Measurements from ENCODE around the gene DTYMK. TPM values are rescaled to one million over a fixed set of nuclear protein-coding genes. Genes with fewer than 3 reads are reported as not detected.

DTYMK gene
- total RNA-seq, 6 experiments from 2014 or later: 9.9 to 21.5 (median 10.4) TPM

DNA sequence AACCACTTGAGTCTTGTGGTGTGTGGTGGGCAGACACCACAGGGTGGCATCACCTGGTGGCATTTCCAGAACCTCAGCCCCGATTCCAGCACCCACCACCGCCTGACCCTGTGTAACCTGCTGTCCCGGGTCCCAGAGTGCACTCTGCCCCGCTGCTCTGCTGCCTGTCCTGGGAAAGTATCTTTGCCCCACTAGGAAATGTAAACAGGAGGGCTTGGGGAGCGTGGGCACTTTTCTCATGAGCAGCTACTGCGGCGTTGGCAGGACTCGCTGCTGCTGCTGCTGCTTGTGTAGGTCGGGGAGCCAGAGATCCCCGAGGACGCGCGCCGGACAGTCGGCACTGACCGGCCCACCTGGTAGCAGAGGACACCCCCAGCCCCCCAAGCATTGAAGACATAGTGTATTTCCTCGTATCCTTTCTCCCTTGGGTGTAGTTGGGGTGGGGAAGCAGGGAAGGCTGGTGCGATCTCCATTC lies 13.4 kb downstream of the DTYMK start:
- intact Hi-C loops (cut with DNase I): no loop called here
- peaks cover 0 to 26% (median 5%) of the 10 kb centered on the region in 4 donors for H3K36me3 ChIP-seq
- peak; percentile 46 to 80 (median 60) for ATAC-seq
- H3K27me3 ChIP-seq: no peaks in the 10 kb centered on the region
- TF ChIP-seq, protein P1, sequence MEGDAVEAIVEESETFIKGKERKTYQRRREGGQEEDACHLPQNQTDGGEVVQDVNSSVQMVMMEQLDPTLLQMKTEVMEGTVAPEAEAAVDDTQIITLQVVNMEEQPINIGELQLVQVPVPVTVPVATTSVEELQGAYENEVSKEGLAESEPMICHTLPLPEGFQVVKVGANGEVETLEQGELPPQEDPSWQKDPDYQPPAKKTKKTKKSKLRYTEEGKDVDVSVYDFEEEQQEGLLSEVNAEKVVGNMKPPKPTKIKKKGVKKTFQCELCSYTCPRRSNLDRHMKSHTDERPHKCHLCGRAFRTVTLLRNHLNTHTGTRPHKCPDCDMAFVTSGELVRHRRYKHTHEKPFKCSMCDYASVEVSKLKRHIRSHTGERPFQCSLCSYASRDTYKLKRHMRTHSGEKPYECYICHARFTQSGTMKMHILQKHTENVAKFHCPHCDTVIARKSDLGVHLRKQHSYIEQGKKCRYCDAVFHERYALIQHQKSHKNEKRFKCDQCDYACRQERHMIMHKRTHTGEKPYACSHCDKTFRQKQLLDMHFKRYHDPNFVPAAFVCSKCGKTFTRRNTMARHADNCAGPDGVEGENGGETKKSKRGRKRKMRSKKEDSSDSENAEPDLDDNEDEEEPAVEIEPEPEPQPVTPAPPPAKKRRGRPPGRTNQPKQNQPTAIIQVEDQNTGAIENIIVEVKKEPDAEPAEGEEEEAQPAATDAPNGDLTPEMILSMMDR (IDR thresholded peaks at IDR 0.05): no peak
- TF ChIP-seq POLR2A (IDR thresholded peaks at IDR 0.05): no peak
- 69% methylated on average over 10 of the region's 18 CpGs for WGBS (ENCODE audit: insufficient coverage, low coverage, low lambda C conversion rate, missing lambda C conversion rate)
- H3K9me3 ChIP-seq: no peaks in the 10 kb centered on the region
- peak in 1 of 3 donors; percentile 51 for DNase-seq
- no peak overlapping the region for H3K4me3 ChIP-seq
- H3K27ac ChIP-seq: no peak overlapping the region
- no peaks in the 10 kb centered on the region for H3K4me1 ChIP-seq

DNA sequence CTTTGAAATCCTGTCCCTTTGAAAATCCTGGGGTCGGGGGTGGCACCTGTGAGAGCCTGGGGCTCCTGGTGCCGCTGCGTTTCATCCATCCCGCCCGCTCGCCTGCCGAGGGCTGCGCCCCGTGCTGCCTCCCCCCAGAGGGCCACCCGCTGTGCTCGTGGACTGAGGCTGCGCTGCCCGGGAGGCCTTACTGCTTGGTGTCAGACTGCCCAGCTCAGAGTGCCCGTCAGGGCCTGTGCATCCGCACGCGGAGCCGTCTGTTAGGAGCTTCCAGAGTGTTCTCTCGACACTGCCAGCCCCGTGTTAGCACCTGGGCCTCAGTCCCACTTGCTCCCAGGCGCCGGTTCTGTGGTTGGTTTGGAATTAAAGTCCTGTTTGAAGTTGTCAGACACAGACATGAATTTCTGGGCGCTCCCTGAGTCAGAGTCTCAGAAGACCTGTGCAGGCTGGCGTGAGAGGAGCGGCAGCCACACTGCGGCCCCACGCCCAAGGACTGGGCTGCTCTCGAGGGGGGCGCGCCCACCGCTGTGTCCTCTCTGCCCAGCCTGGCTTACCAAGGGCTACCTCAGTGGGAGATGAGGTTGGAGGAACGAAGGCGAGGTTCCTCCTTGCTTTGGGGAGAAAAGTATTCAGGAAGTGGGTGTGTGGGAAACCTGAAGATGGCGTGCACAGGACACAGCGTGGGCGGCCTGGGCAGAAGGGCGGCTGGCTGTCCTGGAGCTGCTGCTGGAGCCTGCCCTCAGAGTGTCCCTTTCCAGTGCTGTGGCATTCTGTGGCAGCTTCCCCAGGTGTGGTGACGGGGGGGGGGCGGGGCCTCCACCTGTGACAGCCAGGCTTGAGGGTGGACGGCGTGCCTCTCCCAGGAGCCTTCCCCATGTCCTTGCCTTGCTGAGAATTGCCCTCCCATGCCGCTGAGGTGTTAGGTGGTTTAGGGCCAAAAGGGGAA lies 14.1 kb downstream of the DTYMK start:
- Histone ChIP-seq H3K36me3 (peaks cover 0 to 34% (median 5%) of the 10 kb centered on the region in 4 donors), H3K9me3 (no peaks in the 10 kb centered on the region)
- TF ChIP-seq POLR2A (IDR thresholded peaks at IDR 0.05): no peak
- TF ChIP-seq, protein P1 (IDR thresholded peaks at IDR 0.05): no peak

DNA sequence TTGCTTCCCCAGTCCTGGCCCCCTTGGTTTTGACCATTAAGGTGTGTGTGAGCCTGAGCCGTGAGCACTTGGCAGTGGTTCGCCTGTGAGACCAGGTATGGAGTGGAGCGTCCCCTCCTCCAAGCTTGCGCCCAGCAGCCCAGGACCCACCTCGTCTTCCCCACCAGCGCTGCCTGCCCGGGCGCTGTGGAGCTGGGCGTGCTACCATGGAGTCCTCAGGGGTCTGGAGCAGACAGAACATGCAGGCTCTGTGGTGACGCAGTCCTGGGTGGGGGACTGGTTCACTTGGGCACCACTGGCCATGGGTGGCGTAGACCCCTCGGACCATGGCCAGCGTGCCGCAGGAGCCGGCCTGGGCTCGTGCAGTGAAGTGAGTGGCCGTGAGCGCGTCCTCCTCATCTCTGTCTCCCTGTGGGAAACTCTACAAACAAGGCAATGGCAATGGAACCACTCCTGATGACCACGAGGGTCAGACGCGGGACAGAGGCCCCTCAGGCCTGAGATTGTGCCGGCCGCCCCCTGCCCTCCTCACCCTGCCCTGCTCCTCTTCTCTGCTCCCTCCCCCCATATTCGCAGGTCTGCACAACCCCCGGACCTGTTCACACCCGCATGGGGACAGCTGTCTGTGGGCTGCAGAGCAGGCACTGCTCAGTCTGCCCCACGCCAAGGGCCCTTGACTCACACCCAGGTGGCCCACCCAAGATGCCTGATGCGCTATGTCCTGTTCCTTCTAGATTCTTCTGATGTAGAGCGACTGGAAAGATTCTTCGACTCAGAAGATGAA lies 15.0 kb downstream of the DTYMK start:
- no peaks in the 10 kb centered on the region for H3K9me3 ChIP-seq
- WGBS (ENCODE audit: insufficient coverage, low coverage, low lambda C conversion rate, missing lambda C conversion rate): 92% methylated on average over 5 of the region's 31 CpGs
- DNase-seq: no peak

More for the DNA sequence above, 14.1 kb downstream of the DTYMK start:
- no peak overlapping the region for H3K27ac ChIP-seq
- no peaks in the 10 kb centered on the region for H3K27me3 ChIP-seq
- no peak overlapping the region for H3K4me3 ChIP-seq
- 92% methylated on average over 17 of the region's 42 CpGs for WGBS (ENCODE audit: insufficient coverage, low coverage, low lambda C conversion rate, missing lambda C conversion rate)
- intact Hi-C loops (cut with DNase I): no loop called here
- no peak for DNase-seq
- no peaks in the 10 kb centered on the region for H3K4me1 ChIP-seq
- ATAC-seq: peak in 3 of 4 donors; percentile 7 to 55 (median 30)

More for the DNA sequence above, 15.0 kb downstream of the DTYMK start:
- no peak overlapping the region for H3K4me3 ChIP-seq
- H3K4me1 ChIP-seq: no peaks in the 10 kb centered on the region
- H3K27me3 ChIP-seq: no peaks in the 10 kb centered on the region
- TF ChIP-seq POLR2A (IDR thresholded peaks at IDR 0.05): no peak
- TF ChIP-seq, protein P1 (IDR thresholded peaks at IDR 0.05): no peak
- H3K27ac ChIP-seq: no peak overlapping the region
- ATAC-seq: no peak
- peaks cover 0 to 37% (median 7%) of the 10 kb centered on the region in 4 donors for H3K36me3 ChIP-seq
- intact Hi-C loops (cut with DNase I): no loop called here
